Testis (tissue), 3 donors: ENCODE data around the gene SAPCD1. TPM values are rescaled to one million over a fixed set of nuclear protein-coding genes. Genes with fewer than 3 reads are reported as not detected.

Experiments used
- DNase-seq: peaks from one replicate; pipeline ENCODE4 v3.0.0-alpha.2; 2019
- H3K27ac ChIP-seq, 2 donors: fragments of 200-600 bp; sonication (generic); one replicate each; pipeline ENCODE4 v1.5.1; 2019
- H3K27me3 ChIP-seq: fragments of 200-600 bp; sonication (generic); one replicate; pipeline ENCODE4 v1.5.1; 2019
- H3K36me3 ChIP-seq: fragments of 200-600 bp; sonication (generic); one replicate; pipeline ENCODE4 v1.5.1; 2017; ENCODE audit warnings: low read depth; ENCODE audit errors: missing control alignments
- H3K4me1 ChIP-seq: fragments of 200-600 bp; sonication (generic); one replicate; pipeline ENCODE4 v1.5.1; 2019
- H3K4me3 ChIP-seq, 2 donors: fragments of 200-600 bp; sonication (generic); one replicate each; pipeline ENCODE4 v1.5.1; 2017 to 2019
- H3K9me3 ChIP-seq: fragments of 200-600 bp; sonication (generic); one replicate; pipeline ENCODE4 v1.5.1; 2017
- CTCF ChIP-seq, 3 experiments: fragments of 450-650 bp in 2 of 3; fragments of 200-600 bp in 1 of 3; sonication (generic) in 1 of 3; IDR thresholded peaks; one replicate each; pipeline ENCODE4 v1.5.1; 2016 to 2019; ENCODE audit warnings: antibody characterized with exemption in 3 of 3, mild to moderate bottlenecking in 2 of 3, moderate library complexity in 1 of 3
- POLR2A ChIP-seq: fragments of 450-650 bp; IDR thresholded peaks from one replicate; pipeline ENCODE4 v1.6.1; 2017; ENCODE audit warnings: antibody characterized with exemption, mild to moderate bottlenecking, moderate library complexity
- WGBS, 2 donors: methylation state at CpG; one replicate each; pipeline ENCODE4 v1.1.5; 2018; 5-methylcytosine and 5-hydroxymethylcytosine counted together
- intact Hi-C: fragments of 100-400 bp; cut with DNase I; formaldehyde crosslinking; loops from one replicate; pipeline ENCODE4 v1.15.1; 2023; ENCODE audit warnings: low total_unique reads
- polyA plus RNA-seq: library from polyadenylated mRNA; stranded (reverse); fragments of 350-450 nt; fragmentation: Illumina TruSeq; extraction: RNeasy Lipid Tissue Mini Kit (QIAGEN cat#74804); gene quantifications from one replicate; pipeline ENCODE4 v1.2.3, GENCODE V29; 2014; ENCODE audit warnings: low read depth, low replicate concordance; ENCODE audit not compliant: insufficient read depth
- small RNA-seq, 2 donors: library from RNA; depleted of rRNA; stranded (forward); fragments of <200 nt; gene quantifications; one replicate each; pipeline ENCODE3, GENCODE V24; 2016
- total RNA-seq, 2 donors: library from RNA; depleted of rRNA; stranded (reverse); fragments of >200 nt; gene quantifications; one replicate each; pipeline ENCODE4 v1.2.3, GENCODE V29; 2016

SAPCD1 gene
- total and polyA plus RNA-seq, 3 donors from 2014 or later: 5.9 to 11.6 (median 10.4) TPM

GRCh38 chr6:31811645-31812044 is 49.2 kb downstream of the SAPCD1 start:
- Histone ChIP-seq H3K4me3 (no peak overlapping the region), H3K9me3 (no peaks in the 10 kb centered on the region), H3K27ac (no peak overlapping the region), H3K4me1 (peaks cover 12% of the 10 kb centered on the region), H3K36me3 (no peaks in the 10 kb centered on the region), H3K27me3 (no peaks in the 10 kb centered on the region)
- WGBS, 2 donors: 92 to 96% methylated on average over 12 of the region's 12 CpGs
- DNase-seq: no peak
- TF ChIP-seq POLR2A (no peak), CTCF (IDR thresholded peaks at IDR 0.05) (no peak)
- intact Hi-C loops: no loop called here

- Histone ChIP-seq H3K36me3 (no peaks in the 10 kb centered on the region), H3K4me1 (peaks cover 9% of the 10 kb centered on the region), H3K4me3 (peak overlapping the region in 1 of 2 donors; percentile 70), H3K27me3 (no peaks in the 10 kb centered on the region), H3K27ac (peak overlapping the region; percentile 98 to 100), H3K9me3 (no peaks in the 10 kb centered on the region)
- TF ChIP-seq CTCF (IDR thresholded peaks at IDR 0.05) (no peak), POLR2A (no peak)
- intact Hi-C loops: no loop called here
- DNase-seq: no peak
- 69 to 79% methylated on average over 7 of the region's 7 CpGs for WGBS, 2 donors
These were observed 51.0 kb downstream of the SAPCD1 start for GRCh38 chr6:31813465-31813849.

Small RNA genes lying within 50 kb of the gene (small RNA-seq; reads per million reads assigned to genes)
- 0 reads per million in 2 donors for gene LY6G6D
- gene MSH5-SAPCD1: 0 reads per million in 2 donors
- gene RF00019: 0 reads per million in 2 donors
- gene RNU6-850P: 0 reads per million in 2 donors
- gene SAPCD1: 0 reads per million in 2 donors

Other genes starting within 250 kb of the SAPCD1 start
Only the 30 nearest of the 42 such genes appear.
- 1 to 10 TPM in 1 of 2 donors, under 1 TPM in 1; 0.71 to 1.2 TPM for gene LST1, start 176.4 kb upstream of the SAPCD1 start, total RNA-seq
- gene LST1, start 176.4 kb upstream of the SAPCD1 start, polyA plus RNA-seq: 13.0 TPM
- 1 to 10 TPM in 1 of 2 donors, not detected in 1; 2.6 TPM for gene NCR3, start 169.7 kb upstream of the SAPCD1 start, total RNA-seq
- gene NCR3, start 169.7 kb upstream of the SAPCD1 start, polyA plus RNA-seq: 1.7 TPM
- 1 to 10 TPM; 2.9 to 6.3 TPM for gene AIF1, start 147.4 kb upstream of the SAPCD1 start, total RNA-seq
- gene AIF1, start 147.4 kb upstream of the SAPCD1 start, polyA plus RNA-seq: 34.8 TPM
- 100 to 1,000 TPM; 288 to 301 TPM for gene PRRC2A, start 141.9 kb upstream of the SAPCD1 start, total RNA-seq
- 473 TPM for gene PRRC2A, start 141.9 kb upstream of the SAPCD1 start, polyA plus RNA-seq
- gene BAG6, start 110.0 kb upstream of the SAPCD1 start, total RNA-seq: 100 to 1,000 TPM; 654 to 710 TPM
- 861 TPM for gene BAG6, start 110.0 kb upstream of the SAPCD1 start, polyA plus RNA-seq
- gene APOM, start 106.8 kb upstream of the SAPCD1 start, total RNA-seq: 1 to 10 TPM; 7.5 to 9.8 TPM
- gene APOM, start 106.8 kb upstream of the SAPCD1 start, polyA plus RNA-seq: 27.9 TPM
- 10 to 100 TPM; 13.9 to 17.8 TPM for gene C6orf47, start 101.9 kb upstream of the SAPCD1 start, total RNA-seq
- 11.9 TPM for gene C6orf47, start 101.9 kb upstream of the SAPCD1 start, polyA plus RNA-seq
- gene GPANK1, start 97.7 kb upstream of the SAPCD1 start, total RNA-seq: 10 to 100 TPM; 34.5 to 46.1 TPM
- 81.3 TPM for gene GPANK1, start 97.7 kb upstream of the SAPCD1 start, polyA plus RNA-seq
- gene CSNK2B, start 96.6 kb upstream of the SAPCD1 start, total RNA-seq: 100 to 1,000 TPM; 397 to 421 TPM
- gene CSNK2B, start 96.6 kb upstream of the SAPCD1 start, polyA plus RNA-seq: 523 TPM
- 10 to 100 TPM; 14.0 to 15.9 TPM for gene LY6G5B, start 92.7 kb upstream of the SAPCD1 start, total RNA-seq
- 16.3 TPM for gene LY6G5B, start 92.7 kb upstream of the SAPCD1 start, polyA plus RNA-seq
- gene LY6G5C, start 81.6 kb upstream of the SAPCD1 start, total RNA-seq: 10 to 100 TPM in 1 of 2 donors, 1 to 10 TPM in 1; 8.7 to 18.3 TPM
- gene LY6G5C, start 81.6 kb upstream of the SAPCD1 start, polyA plus RNA-seq: 14.0 TPM
- 10 to 100 TPM; 77.0 to 85.9 TPM for gene ABHD16A, start 59.3 kb upstream of the SAPCD1 start, total RNA-seq
- 108 TPM for gene ABHD16A, start 59.3 kb upstream of the SAPCD1 start, polyA plus RNA-seq
- gene LY6G6F, start 55.8 kb upstream of the SAPCD1 start, total RNA-seq: not detected
- gene LY6G6F, start 55.8 kb upstream of the SAPCD1 start, polyA plus RNA-seq: 0.41 TPM
- gene LY6G6D, start 47.3 kb upstream of the SAPCD1 start, total RNA-seq: not detected
- not detected for gene LY6G6D, start 47.3 kb upstream of the SAPCD1 start, polyA plus RNA-seq
- under 1 TPM in 1 of 2 donors, not detected in 1; 0.39 TPM for gene LY6G6C, start 40.9 kb upstream of the SAPCD1 start, total RNA-seq
- 1.4 TPM for gene LY6G6C, start 40.9 kb upstream of the SAPCD1 start, polyA plus RNA-seq
- gene MPIG6B, start 39.3 kb upstream of the SAPCD1 start, total RNA-seq: under 1 TPM; 0.74 to 0.94 TPM
- gene MPIG6B, start 39.3 kb upstream of the SAPCD1 start, polyA plus RNA-seq: 1.3 TPM
- 10 to 100 TPM; 19.6 to 38.0 TPM for gene DDAH2, start 33.4 kb upstream of the SAPCD1 start, total RNA-seq
- gene DDAH2, start 33.4 kb upstream of the SAPCD1 start, polyA plus RNA-seq: 50.8 TPM
- 10 to 100 TPM; 35.4 to 93.5 TPM for gene CLIC1, start 26.1 kb upstream of the SAPCD1 start, total RNA-seq
- 130 TPM for gene CLIC1, start 26.1 kb upstream of the SAPCD1 start, polyA plus RNA-seq
- gene MSH5, start 22.7 kb upstream of the SAPCD1 start, total RNA-seq: 100 to 1,000 TPM in 1 of 2 donors, 10 to 100 TPM in 1; 77.6 to 135 TPM
- gene MSH5, start 22.7 kb upstream of the SAPCD1 start, polyA plus RNA-seq: 36.2 TPM
- 1 to 10 TPM; 3.1 to 6.3 TPM for gene VWA7, start 14.7 kb downstream of the SAPCD1 start, total RNA-seq
- 2.7 TPM for gene VWA7, start 14.7 kb downstream of the SAPCD1 start, polyA plus RNA-seq
- 100 to 1,000 TPM in 1 of 2 donors, 10 to 100 TPM in 1; 94.8 to 131 TPM for gene VARS1, start 33.1 kb downstream of the SAPCD1 start, total RNA-seq
- gene VARS1, start 33.1 kb downstream of the SAPCD1 start, polyA plus RNA-seq: 156 TPM
- gene LSM2, start 44.3 kb downstream of the SAPCD1 start, total RNA-seq: 10 to 100 TPM; 43.3 to 49.6 TPM
- 55.5 TPM for gene LSM2, start 44.3 kb downstream of the SAPCD1 start, polyA plus RNA-seq
- gene HSPA1L, start 52.6 kb downstream of the SAPCD1 start, total RNA-seq: 10 to 100 TPM; 30.3 to 87.9 TPM
- 103 TPM for gene HSPA1L, start 52.6 kb downstream of the SAPCD1 start, polyA plus RNA-seq
- 100 to 1,000 TPM; 113 to 151 TPM for gene HSPA1A, start 52.9 kb downstream of the SAPCD1 start, total RNA-seq
- gene HSPA1A, start 52.9 kb downstream of the SAPCD1 start, polyA plus RNA-seq: 90.4 TPM
- gene HSPA1B, start 65.1 kb downstream of the SAPCD1 start, total RNA-seq: 100 to 1,000 TPM; 167 to 204 TPM
- 127 TPM for gene HSPA1B, start 65.1 kb downstream of the SAPCD1 start, polyA plus RNA-seq
- gene NEU1, start 100.2 kb downstream of the SAPCD1 start, total RNA-seq: 10 to 100 TPM; 31.7 to 65.9 TPM
- gene NEU1, start 100.2 kb downstream of the SAPCD1 start, polyA plus RNA-seq: 27.4 TPM
- gene SLC44A4, start 116.3 kb downstream of the SAPCD1 start, total RNA-seq: 1 to 10 TPM in 1 of 2 donors, under 1 TPM in 1; 0.87 to 1.2 TPM
- 6.3 TPM for gene SLC44A4, start 116.3 kb downstream of the SAPCD1 start, polyA plus RNA-seq
- gene EHMT2, start 135.0 kb downstream of the SAPCD1 start, total RNA-seq: 100 to 1,000 TPM; 102 to 106 TPM
- gene EHMT2, start 135.0 kb downstream of the SAPCD1 start, polyA plus RNA-seq: 82.2 TPM
- gene ZBTB12, start 139.4 kb downstream of the SAPCD1 start, total RNA-seq: 1 to 10 TPM; 5.3 to 5.6 TPM
- 6.3 TPM for gene ZBTB12, start 139.4 kb downstream of the SAPCD1 start, polyA plus RNA-seq
- gene C2, start 165.1 kb downstream of the SAPCD1 start, total RNA-seq: 1 to 10 TPM; 5.1 to 6.3 TPM
- 24.8 TPM for gene C2, start 165.1 kb downstream of the SAPCD1 start, polyA plus RNA-seq